BJ (cell line): ENCODE results near the gene GPSM1. TPM values are rescaled to one million over a fixed set of nuclear protein-coding genes. Genes with fewer than 3 reads are reported as not detected.

Source experiments
- CTCF ChIA-PET: fragments of 350-600 bp; formaldehyde crosslinking; extraction: SDS; loops from one replicate; lab custom pipeline; 2021; ENCODE audit warnings: antibody characterized with exemption, inconsistent platforms; lab: Yijun Ruan, JAX
- POLR2A ChIA-PET: fragments of 300-600 bp; sonication (Branson Sonifier 250); formaldehyde crosslinking; extraction: SDS; loops from one replicate; lab custom pipeline; 2021; ENCODE audit warnings: antibody characterized with exemption; lab: Charles Lee
- DNase-seq: peaks from one replicate; pipeline ENCODE4 v3.0.0-alpha.2; 2011; ENCODE audit warnings: low read depth
- H3K27me3 ChIP-seq: 2 replicates; pipeline ENCODE4 v1.6.0; 2011; ENCODE audit warnings: low read length; ENCODE audit not compliant: control insufficient read depth, insufficient read depth
- H3K36me3 ChIP-seq: 2 replicates; pipeline ENCODE4 v1.5.1; 2011; ENCODE audit warnings: low read length; ENCODE audit not compliant: control insufficient read depth, insufficient read depth
- H3K4me3 ChIP-seq: 2 replicates; pipeline ENCODE4 v1.5.1; 2011; ENCODE audit warnings: low read depth, mild to moderate bottlenecking, control low read depth, low read length
- CTCF ChIP-seq: IDR thresholded peaks from 2 replicates; pipeline ENCODE4 v1.5.1; 2011; ENCODE audit warnings: low read depth, mild to moderate bottlenecking, control low read depth, inconsistent platforms, low read length, moderate library complexity; ENCODE audit not compliant: insufficient read depth
- polyA minus RNA-seq: library from RNA; depleted of rRNA, polyadenylated mRNA; stranded (reverse); fragments of >200 nt; gene quantifications from 2 replicates; pipeline ENCODE4 v1.2.3, GENCODE V29; 2011; rRNA and poly(A)+ RNA removed
- polyA plus RNA-seq: library from polyadenylated mRNA; depleted of rRNA; stranded (reverse); fragments of >200 nt; gene quantifications from 2 replicates; pipeline ENCODE4 v1.2.3, GENCODE V29; 2011; rRNA removed

GPSM1 gene
- polyA plus RNA-seq (19.2 and 33.1 TPM in 2 replicates), polyA minus RNA-seq (19.1 and 25.6 TPM in 2 replicates)

- ChIA-PET POLR2A (no interaction called here), CTCF (interaction anchor here (1.5 to 10.8 kb wide), 4 partner anchors 10 to 73 kb away, joined by 3 to 93 read pairs (median 12); no protein-coding TSS in a partner anchor)
- Histone ChIP-seq H3K27me3 (no peaks in the 10 kb centered on the region), H3K4me3 (peak within 1 kb of the TSS; percentile 88), H3K36me3 (peaks cover 7% of the 10 kb centered on the region)
- no peak for DNase-seq
- no peak for TF ChIP-seq CTCF
Measured at GRCh38 chr9:136327304-136327974, at the start of gene GPSM1. Gene GPSM1, plus strand, starts transcription at chr9:136327539. Its CDS starts 157 bp downstream, at chr9:136327696.

- DNase-seq, result no peak
- H3K27me3 ChIP-seq, result peaks cover 16% of the 10 kb centered on the region
- no peak overlapping the region for H3K4me3 ChIP-seq
- H3K36me3 ChIP-seq, result no peaks in the 10 kb centered on the region
- TF ChIP-seq CTCF, result no peak
- CTCF ChIA-PET, result interaction anchor here (1.2 kb wide), 1 partner anchor 480 kb away, joined by 4 read pairs; no protein-coding TSS in a partner anchor
- POLR2A ChIA-PET, result no interaction called here
Measured at GRCh38 chr9:136277746-136278145, 49.6 kb upstream of the GPSM1 start.

- CTCF ChIA-PET, result interaction anchor here (1.1 to 1.2 kb wide), 2 partner anchors 108 to 481 kb away, joined by 4 read pairs; no protein-coding TSS in a partner anchor
- peaks cover 16% of the 10 kb centered on the region for H3K27me3 ChIP-seq
- H3K36me3 ChIP-seq, result no peaks in the 10 kb centered on the region
- DNase-seq, result no peak
- TF ChIP-seq CTCF, result no peak
- POLR2A ChIA-PET, result no interaction called here
- H3K4me3 ChIP-seq, result no peak overlapping the region
Measured at GRCh38 chr9:136278221-136278620, 49.1 kb upstream of the GPSM1 start.

- no peak for DNase-seq
- CTCF ChIA-PET, result interaction anchor here (1.1 to 1.2 kb wide), 2 partner anchors 108 to 481 kb away, joined by 4 read pairs; no protein-coding TSS in a partner anchor
- H3K27me3 ChIP-seq, result peaks cover 13% of the 10 kb centered on the region
- POLR2A ChIA-PET, result no interaction called here
- no peaks in the 10 kb centered on the region for H3K36me3 ChIP-seq
- TF ChIP-seq CTCF, result no peak
- H3K4me3 ChIP-seq, result no peak overlapping the region
Measured at GRCh38 chr9:136278894-136279293, 48.4 kb upstream of the GPSM1 start.

- ChIA-PET POLR2A (no interaction called here), CTCF (interaction anchor here (1.1 kb wide), 1 partner anchor 109 kb away, joined by 4 read pairs; no protein-coding TSS in a partner anchor)
- TF ChIP-seq CTCF, result no peak
- Histone ChIP-seq H3K4me3 (no peak overlapping the region), H3K27me3 (peaks cover 13% of the 10 kb centered on the region), H3K36me3 (no peaks in the 10 kb centered on the region)
- DNase-seq, result no peak
Measured at GRCh38 chr9:136279471-136279870, 47.9 kb upstream of the GPSM1 start.
